Mesendoderm (in vitro differentiated cells): ENCODE measurements around the gene OR2M5.

Source experiments
- DNase-seq: peaks from one replicate; pipeline ENCODE4 v3.0.0; 2013
- H2AK5ac ChIP-seq: 2 replicates; pipeline ENCODE4 v1.6.1; 2013; ENCODE audit warnings: low read length, inconsistent platforms
- H2BK120ac ChIP-seq: 2 replicates; pipeline ENCODE4 v1.6.1; 2013; ENCODE audit warnings: low read depth, mild to moderate bottlenecking, low read length, moderate library complexity, mixed read lengths
- H2BK15ac ChIP-seq: replicated peaks from 2 replicates; pipeline ENCODE4 v1.6.1; 2013; ENCODE audit warnings: low read depth, mild to moderate bottlenecking, moderate library complexity
- H2BK5ac ChIP-seq: 2 replicates; pipeline ENCODE4 v1.6.1; 2013; ENCODE audit warnings: low read length, inconsistent platforms
- H3K18ac ChIP-seq: 2 replicates; pipeline ENCODE4 v1.6.1; 2013; ENCODE audit warnings: mild to moderate bottlenecking, low read length, mixed read lengths
- H3K23ac ChIP-seq: one replicate; pipeline ENCODE4 v1.6.1; 2013; ENCODE audit warnings: low read length
- H3K27ac ChIP-seq: 2 replicates; pipeline ENCODE4 v1.5.1; 2013; ENCODE audit warnings: low read depth, mild to moderate bottlenecking, inconsistent platforms, low read length, moderate library complexity
- H3K27me3 ChIP-seq: 2 replicates; pipeline ENCODE4 v1.6.1; 2013; ENCODE audit warnings: low read length, control low read depth, mild to moderate bottlenecking, inconsistent platforms; ENCODE audit not compliant: insufficient read depth, poor library complexity
- H3K36me3 ChIP-seq: 2 replicates; pipeline ENCODE4 v1.6.1; 2013; ENCODE audit warnings: low read length, inconsistent platforms; ENCODE audit not compliant: control insufficient read depth, insufficient read depth
- H3K4ac ChIP-seq: one replicate; pipeline ENCODE4 v1.6.1; 2013; ENCODE audit warnings: low read depth, mild to moderate bottlenecking, low read length, moderate library complexity
- H3K4me1 ChIP-seq: 2 replicates; pipeline ENCODE4 v1.6.1; 2013; ENCODE audit warnings: low read depth, low read length, inconsistent platforms; ENCODE audit not compliant: control insufficient read depth
- H3K4me2 ChIP-seq: 2 replicates; pipeline ENCODE4 v1.6.1; 2013; ENCODE audit warnings: low read length
- H3K4me3 ChIP-seq: 2 replicates; pipeline ENCODE4 v1.5.1; 2013; ENCODE audit warnings: mild to moderate bottlenecking, low read length
- H3K56ac ChIP-seq: one replicate; pipeline ENCODE4 v1.6.1; 2013; ENCODE audit warnings: low read length
- H3K79me1 ChIP-seq: 2 replicates; pipeline ENCODE4 v1.6.1; 2013; ENCODE audit warnings: low read length, inconsistent platforms
- H3K79me2 ChIP-seq: 2 replicates; pipeline ENCODE4 v1.6.1; 2013; ENCODE audit warnings: mild to moderate bottlenecking, low read length; ENCODE audit not compliant: control insufficient read depth, insufficient read depth
- H3K9ac ChIP-seq: 2 replicates; pipeline ENCODE4 v1.6.1; 2013; ENCODE audit warnings: low read length, inconsistent platforms
- H4K5ac ChIP-seq: one replicate; pipeline ENCODE4 v1.6.1; 2013; ENCODE audit warnings: low read length
- H4K8ac ChIP-seq: one replicate; pipeline ENCODE4 v1.6.1; 2013; ENCODE audit warnings: low read depth, mild to moderate bottlenecking, control low read depth, low read length, moderate library complexity
- WGBS: extraction: QIAGEN DNeasy Blood & Tissue Kit; methylation state at CpG from one replicate; pipeline ENCODE4 v1.1.7; 2013; ENCODE audit warnings: low lambda C conversion rate, missing lambda C conversion rate; ENCODE audit not compliant: insufficient coverage; ENCODE audit errors: extremely low coverage; 5-methylcytosine and 5-hydroxymethylcytosine counted together

Gene OR2M5

DNA sequence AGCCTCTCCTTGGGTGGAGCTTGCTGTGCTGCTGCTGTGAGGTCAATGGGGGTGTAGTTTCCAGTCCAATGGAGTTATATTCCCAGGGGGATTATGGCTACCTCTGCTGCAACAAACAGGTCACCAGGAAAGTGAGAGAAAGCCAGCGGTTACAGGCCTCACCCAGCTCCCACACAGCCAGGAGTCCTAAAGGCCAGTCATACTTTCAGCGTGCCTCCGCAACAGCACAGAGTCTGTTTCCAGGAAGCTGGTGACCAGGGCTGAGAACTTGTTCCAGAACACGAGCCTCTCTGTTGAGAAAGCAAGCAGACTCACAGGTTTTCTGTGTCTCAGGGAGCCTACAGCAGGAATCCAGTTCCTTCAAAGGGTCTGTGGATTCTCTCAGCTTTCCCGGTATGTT, 17.3 kb upstream of the OR2M5 start:
- Histone ChIP-seq H3K27ac (no peak overlapping the region), H3K79me2 (no peaks in the 10 kb centered on the region), H3K27me3 (no peaks in the 10 kb centered on the region), H2BK120ac (no peak overlapping the region), H3K56ac (no peak overlapping the region), H3K18ac (no peak overlapping the region), H3K4me3 (no peak overlapping the region), H3K23ac (no peak overlapping the region), H2AK5ac (no peak overlapping the region), H3K4me1 (no peaks in the 10 kb centered on the region), H2BK5ac (no peak overlapping the region), H2BK15ac (no peak overlapping the region), H3K36me3 (no peaks in the 10 kb centered on the region), H3K4me2 (no peak overlapping the region), H4K5ac (no peak overlapping the region), H3K9ac (no peak overlapping the region), H3K79me1 (no peaks in the 10 kb centered on the region), H3K4ac (no peak overlapping the region), H4K8ac (no peak overlapping the region)
- no CpG with 5 or more reads among the region's 5 CpGs for WGBS
- no peak for DNase-seq

DNA sequence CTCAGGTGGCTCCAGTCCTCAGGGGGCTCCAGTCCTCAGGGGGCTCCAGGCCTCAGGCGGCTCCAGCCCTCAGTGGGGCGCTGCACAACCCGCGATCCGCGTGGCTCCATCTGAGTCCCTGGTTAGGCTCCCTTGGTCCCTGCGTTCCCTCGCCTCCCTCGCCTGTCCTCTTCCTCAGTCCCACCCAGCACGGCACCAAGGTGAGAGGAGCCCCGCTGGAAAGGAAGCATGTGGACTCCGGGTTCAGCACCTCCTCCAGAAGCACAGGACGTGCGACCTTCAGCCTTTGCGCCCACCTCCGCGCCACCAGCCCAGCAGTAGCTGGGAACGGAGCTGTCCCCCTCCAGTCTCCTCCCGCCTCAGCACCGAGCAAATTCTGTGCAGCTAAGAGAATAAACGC, 8.1 kb upstream of the OR2M5 start:
- H3K27ac ChIP-seq: no peak overlapping the region
- H3K4me3 ChIP-seq: no peak overlapping the region
- no peaks in the 10 kb centered on the region for H3K4me1 ChIP-seq
- no peaks in the 10 kb centered on the region for H3K36me3 ChIP-seq
- WGBS: no CpG with 5 or more reads among the region's 21 CpGs
- no peak overlapping the region for H4K8ac ChIP-seq
- no peak overlapping the region for H3K23ac ChIP-seq
- no peak for DNase-seq
- H2AK5ac ChIP-seq: no peak overlapping the region
- H3K4me2 ChIP-seq: no peak overlapping the region
- no peak overlapping the region for H2BK15ac ChIP-seq
- H3K56ac ChIP-seq: no peak overlapping the region
- no peaks in the 10 kb centered on the region for H3K79me1 ChIP-seq
- no peaks in the 10 kb centered on the region for H3K79me2 ChIP-seq
- no peak overlapping the region for H3K4ac ChIP-seq
- no peak overlapping the region for H4K5ac ChIP-seq
- no peak overlapping the region for H3K9ac ChIP-seq
- no peak overlapping the region for H3K18ac ChIP-seq
- no peak overlapping the region for H2BK5ac ChIP-seq
- H3K27me3 ChIP-seq: no peaks in the 10 kb centered on the region
- no peak overlapping the region for H2BK120ac ChIP-seq

DNA sequence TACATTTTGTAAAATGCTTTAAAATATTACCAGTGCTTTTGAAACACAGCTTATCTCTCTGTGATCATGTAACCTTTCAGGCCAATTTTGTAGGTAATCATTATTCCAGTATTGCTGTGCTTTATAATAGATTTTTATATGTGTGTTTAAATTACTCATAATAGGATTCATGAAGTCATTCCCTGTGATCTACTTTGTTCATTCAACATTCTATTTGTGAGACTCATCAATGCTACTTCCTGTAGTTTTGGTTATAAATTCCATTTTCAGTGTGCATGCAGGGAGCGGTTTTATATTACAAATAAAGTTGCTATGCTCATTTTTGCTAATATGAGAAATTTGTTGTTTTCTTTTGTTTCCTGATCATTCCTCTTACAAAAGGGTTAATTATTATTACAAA, 4.1 kb upstream of the OR2M5 start:
- no CpG with 5 or more reads among the region's 1 CpG for WGBS
- no peak overlapping the region for H3K9ac ChIP-seq
- no peak overlapping the region for H4K8ac ChIP-seq
- no peaks in the 10 kb centered on the region for H3K79me1 ChIP-seq
- no peak overlapping the region for H2BK5ac ChIP-seq
- no peaks in the 10 kb centered on the region for H3K4me1 ChIP-seq
- no peak overlapping the region for H3K27ac ChIP-seq
- no peaks in the 10 kb centered on the region for H3K79me2 ChIP-seq
- no peak overlapping the region for H3K4ac ChIP-seq
- no peak overlapping the region for H3K18ac ChIP-seq
- DNase-seq: no peak
- no peaks in the 10 kb centered on the region for H3K36me3 ChIP-seq
- H3K23ac ChIP-seq: no peak overlapping the region
- no peak overlapping the region for H4K5ac ChIP-seq
- H2BK15ac ChIP-seq: no peak overlapping the region
- no peak overlapping the region for H2AK5ac ChIP-seq
- no peak overlapping the region for H3K4me3 ChIP-seq
- no peak overlapping the region for H2BK120ac ChIP-seq
- no peak overlapping the region for H3K4me2 ChIP-seq
- H3K27me3 ChIP-seq: no peaks in the 10 kb centered on the region
- H3K56ac ChIP-seq: no peak overlapping the region

DNA sequence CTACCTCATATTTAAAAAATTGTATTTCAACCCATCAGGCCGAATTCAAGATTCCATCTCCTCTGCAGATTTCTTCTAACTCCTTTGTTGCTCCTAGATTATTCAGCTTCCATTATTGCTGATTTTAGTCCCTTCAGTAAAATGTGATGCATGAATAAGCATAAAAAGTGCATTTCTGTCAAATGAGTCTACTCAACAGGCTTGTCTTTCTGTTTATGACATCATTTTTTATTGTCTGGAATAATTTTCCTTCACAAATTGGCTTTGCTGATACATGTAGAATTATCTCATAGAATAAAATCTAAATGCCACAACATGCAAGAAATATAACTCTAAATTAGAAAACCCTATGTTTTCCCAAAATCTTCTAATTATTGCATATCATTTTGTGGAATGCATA, 1.6 kb upstream of the OR2M5 start:
- no peak overlapping the region for H2BK5ac ChIP-seq
- no peak overlapping the region for H2AK5ac ChIP-seq
- H3K27me3 ChIP-seq: no peaks in the 10 kb centered on the region
- no peaks in the 10 kb centered on the region for H3K36me3 ChIP-seq
- no peaks in the 10 kb centered on the region for H3K79me1 ChIP-seq
- WGBS: 100% methylated on average over 1 of the region's 1 CpG
- no peaks in the 10 kb centered on the region for H3K4me1 ChIP-seq
- H3K27ac ChIP-seq: no peak overlapping the region
- H4K8ac ChIP-seq: no peak overlapping the region
- no peak overlapping the region for H3K4me2 ChIP-seq
- no peak for DNase-seq
- H3K4me3 ChIP-seq: no peak overlapping the region
- H3K56ac ChIP-seq: no peak overlapping the region
- H3K9ac ChIP-seq: no peak overlapping the region
- no peak overlapping the region for H3K18ac ChIP-seq
- H3K79me2 ChIP-seq: no peaks in the 10 kb centered on the region
- H2BK120ac ChIP-seq: no peak overlapping the region
- H2BK15ac ChIP-seq: no peak overlapping the region
- no peak overlapping the region for H3K4ac ChIP-seq
- no peak overlapping the region for H4K5ac ChIP-seq
- H3K23ac ChIP-seq: no peak overlapping the region

DNA sequence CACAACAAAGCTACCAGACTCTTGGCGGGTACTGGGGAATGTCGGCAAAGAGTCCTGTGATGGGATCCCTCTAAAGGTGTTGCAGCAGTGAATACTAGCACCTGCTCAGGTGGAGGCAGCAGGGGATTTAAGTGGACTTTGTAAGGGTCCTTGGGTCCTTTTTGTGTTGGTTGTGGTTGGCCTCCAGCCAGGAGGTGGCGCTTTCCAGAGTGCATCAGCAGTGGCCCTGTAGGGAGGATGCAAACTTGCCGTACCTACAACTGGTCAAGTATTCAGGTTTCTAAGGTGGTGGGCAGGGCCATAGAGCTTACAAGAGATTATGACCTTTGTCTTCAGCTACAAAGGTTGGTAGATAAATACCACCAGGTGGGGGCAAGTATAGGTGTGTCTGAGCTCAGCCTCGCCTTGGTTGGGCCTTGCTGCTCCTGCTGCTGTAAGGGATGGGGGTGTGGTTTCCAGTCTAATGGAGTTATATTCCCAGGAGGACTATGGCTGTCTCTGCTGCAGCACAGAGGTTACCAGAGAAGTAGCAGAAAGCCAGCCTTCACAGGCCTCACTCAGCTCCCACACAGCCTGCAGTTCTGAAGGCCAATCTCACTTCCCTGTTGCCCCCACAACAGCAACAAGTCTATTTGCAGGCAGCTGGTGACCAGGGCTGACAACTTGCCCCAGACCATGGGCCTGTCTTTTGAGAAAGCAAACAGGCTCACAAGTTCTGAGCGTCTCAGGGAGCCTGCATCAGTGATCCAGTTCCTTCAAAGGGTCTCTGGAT, 7.3 kb downstream of the OR2M5 start:
- H3K18ac ChIP-seq: no peak overlapping the region
- H3K9ac ChIP-seq: no peak overlapping the region
- H3K4me1 ChIP-seq: no peaks in the 10 kb centered on the region
- DNase-seq: no peak
- no peaks in the 10 kb centered on the region for H3K79me1 ChIP-seq
- no peak overlapping the region for H3K56ac ChIP-seq
- H3K4ac ChIP-seq: no peak overlapping the region
- no peak overlapping the region for H2BK15ac ChIP-seq
- H3K79me2 ChIP-seq: no peaks in the 10 kb centered on the region
- no peak overlapping the region for H2BK120ac ChIP-seq
- H4K8ac ChIP-seq: no peak overlapping the region
- H2AK5ac ChIP-seq: no peak overlapping the region
- H3K23ac ChIP-seq: no peak overlapping the region
- no peak overlapping the region for H3K4me3 ChIP-seq
- no peak overlapping the region for H3K27ac ChIP-seq
- H3K4me2 ChIP-seq: no peak overlapping the region
- no peaks in the 10 kb centered on the region for H3K27me3 ChIP-seq
- no peak overlapping the region for H2BK5ac ChIP-seq
- no CpG with 5 or more reads among the region's 6 CpGs for WGBS
- no peak overlapping the region for H4K5ac ChIP-seq
- no peaks in the 10 kb centered on the region for H3K36me3 ChIP-seq

DNA sequence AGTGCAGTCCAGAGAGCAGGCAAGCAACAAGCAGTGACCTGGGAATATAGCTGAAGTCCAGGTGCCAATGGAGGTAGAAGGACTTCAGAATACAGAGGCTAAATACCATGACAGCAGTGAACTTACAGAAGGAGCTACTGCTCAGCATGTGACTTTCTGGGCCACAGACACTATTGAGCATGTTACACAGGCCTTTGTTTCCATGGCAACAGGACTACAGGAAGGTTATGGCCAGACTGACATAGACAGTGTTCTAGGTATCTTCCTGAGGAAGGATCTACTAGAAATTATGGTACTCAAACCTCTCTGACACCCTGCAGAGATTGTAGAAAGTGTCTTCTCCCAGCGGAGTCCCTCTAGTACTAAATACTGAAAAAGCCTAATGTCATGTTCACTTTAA, 11.0 kb downstream of the OR2M5 start:
- Histone ChIP-seq H4K5ac (no peak overlapping the region), H3K4me2 (no peak overlapping the region), H2BK120ac (no peak overlapping the region), H2BK5ac (no peak overlapping the region), H3K4me3 (no peak overlapping the region), H3K56ac (no peak overlapping the region), H3K27ac (no peak overlapping the region), H3K27me3 (no peaks in the 10 kb centered on the region), H2AK5ac (no peak overlapping the region), H3K4me1 (no peaks in the 10 kb centered on the region), H3K23ac (no peak overlapping the region), H4K8ac (no peak overlapping the region), H3K9ac (no peak overlapping the region), H2BK15ac (no peak overlapping the region), H3K18ac (no peak overlapping the region), H3K79me1 (no peaks in the 10 kb centered on the region), H3K36me3 (no peaks in the 10 kb centered on the region), H3K79me2 (no peaks in the 10 kb centered on the region), H3K4ac (no peak overlapping the region)
- no peak for DNase-seq
- WGBS: no CpG with 5 or more reads among the region's 1 CpG
